K562 (cell line): ENCODE data around the gene UGP2. TPM values are rescaled to one million over a fixed set of nuclear protein-coding genes. Genes with fewer than 3 reads are reported as not detected.

Source experiments
- CBX1 ChIP-seq: sonication (generic); IDR thresholded peaks from 2 replicates; pipeline ENCODE4 v1.6.1; 2016; ENCODE audit warnings: antibody characterized with exemption, low read depth, mild to moderate bottlenecking
- E2F4 ChIP-seq: sonication (generic); formaldehyde crosslinking; IDR thresholded peaks from 2 replicates; pipeline ENCODE4 v1.8.0; 2022; ENCODE audit warnings: mild to moderate bottlenecking, low read depth, missing genetic modification reagents
- E2F8 ChIP-seq: fragments of 450-650 bp; IDR thresholded peaks from 2 replicates; pipeline ENCODE4 v1.7.1; 2018; ENCODE audit warnings: mild to moderate bottlenecking, low read depth; ENCODE audit not compliant: partially characterized antibody
- MLX ChIP-seq, 2 experiments: fragments of 450-650 bp in 1 of 2; sonication (generic) in 1 of 2; formaldehyde crosslinking; conservative IDR thresholded peaks; 2 replicates each; pipeline versions ENCODE4 v1.4.0 to v1.8.1; 2020 to 2022; ENCODE audit warnings: mild to moderate bottlenecking in 1 of 2, missing genetic modification reagents in 1 of 2
- NEUROD1 ChIP-seq: fragments of 150-350 bp; IDR thresholded peaks from 2 replicates; pipeline ENCODE4 v1.6.1; 2014; ENCODE audit warnings: borderline replicate concordance, low read length, low read depth; ENCODE audit not compliant: partially characterized antibody
- PBX2 ChIP-seq, 2 experiments: IDR thresholded peaks in 1 of 2; conservative IDR thresholded peaks in 1 of 2; 2 replicates each; pipeline ENCODE4 v1.6.1; 2016; ENCODE audit warnings: low read depth in 2 of 2, mild to moderate bottlenecking in 1 of 2, missing compliant biosample characterization in 1 of 2, missing genetic modification characterization in 1 of 2, moderate library complexity in 1 of 2
- PHB ChIP-seq: fragments of 250-450 bp; sonication (Bioruptor Pico); IDR thresholded peaks from 2 replicates; pipeline ENCODE4 v1.5.0; 2021
- POLR2H ChIP-seq: IDR thresholded peaks from 2 replicates; pipeline ENCODE4 v1.6.1; 2016; ENCODE audit warnings: missing genetic modification characterization, low read depth, mild to moderate bottlenecking, control low read depth, missing compliant biosample characterization, moderate library complexity
- RNF2 ChIP-seq: sonication (generic); IDR thresholded peaks from 2 replicates; pipeline ENCODE4 v1.6.1; 2016
- SETDB1 ChIP-seq: IDR thresholded peaks from one replicate; pipeline ENCODE4 v1.6.1; 2012; ENCODE audit warnings: low read length, control low read depth, inconsistent platforms
- SRSF9 ChIP-seq: fragments of 200-400 bp; formaldehyde crosslinking; IDR thresholded peaks from 2 replicates; pipeline ENCODE4 v1.6.1; 2017; ENCODE audit warnings: low read depth, low read length, borderline replicate concordance
- TCFL5 ChIP-seq: fragments of 250-450 bp; sonication (Bioruptor Pico); conservative IDR thresholded peaks from 2 replicates; pipeline ENCODE4 v1.6.1; 2021; ENCODE audit warnings: mild to moderate bottlenecking, moderate library complexity, matching md5 sums
- TOE1 ChIP-seq, 2 experiments: fragments of 450-650 bp in 1 of 2; sonication (generic) in 1 of 2; formaldehyde crosslinking in 1 of 2; IDR thresholded peaks; 2 replicates each; pipeline versions ENCODE4 v1.7.1 to v1.8.0; 2016 to 2022; ENCODE audit warnings: borderline replicate concordance in 2 of 2, mild to moderate bottlenecking in 2 of 2, antibody characterized with exemption in 1 of 2, inconsistent platforms in 1 of 2, low read depth in 1 of 2, missing genetic modification reagents in 1 of 2, moderate library complexity in 1 of 2
- TRIM28 ChIP-seq: fragments of 450-650 bp; IDR thresholded peaks from 2 replicates; pipeline ENCODE4 v1.6.1; 2017
- ZC3H11A ChIP-seq: IDR thresholded peaks from 2 replicates; pipeline ENCODE4 v1.6.1; 2012; ENCODE audit warnings: low read depth, low read length, improper control_type of control experiment
- ZFP91 ChIP-seq: sonication (generic); formaldehyde crosslinking; IDR thresholded peaks from 2 replicates; pipeline ENCODE4 v1.8.0; 2022; ENCODE audit warnings: mild to moderate bottlenecking, missing genetic modification reagents
- ZNF253 ChIP-seq: fragments of 250-450 bp; sonication (Bioruptor Pico); conservative IDR thresholded peaks from 2 replicates; pipeline ENCODE4 v1.6.1; 2021; ENCODE audit warnings: mild to moderate bottlenecking
- ZNF507 ChIP-seq: conservative IDR thresholded peaks from 2 replicates; pipeline ENCODE4 v1.6.1; 2017; ENCODE audit warnings: missing genetic modification characterization, missing compliant biosample characterization
- ZNF561 ChIP-seq: fragments of 450-650 bp; formaldehyde crosslinking; conservative IDR thresholded peaks from 2 replicates; pipeline ENCODE4 v1.4.0; 2020; ENCODE audit warnings: mild to moderate bottlenecking, moderate library complexity
- polyA plus RNA-seq, 8 experiments: library from polyadenylated mRNA; depleted of rRNA in 4 of 8; stranded (reverse) in 5 of 8; unstranded in 3 of 8; fragments of >200 nt; fragmentation: Nextera tagmentation in 2 of 8; fragmentation: Illumina TruSeq in 1 of 8; extraction: Ambion mirVana in 2 of 8; extraction: Trizol in 1 of 8; gene quantifications; 2 replicates each; pipeline versions ENCODE4 v1.2.1 to v1.2.3, GENCODE V29; 2011 to 2014; ENCODE audit warnings: inconsistent platforms in 1 of 8, missing spikeins in 1 of 8
- total RNA-seq, 7 experiments: library from RNA; depleted of rRNA in 6 of 7; stranded (reverse); fragments of >200 nt in 6 of 7; fragmentation: Illumina TruSeq in 2 of 7; extraction: Trizol in 2 of 7; gene quantifications; 2 replicates each; pipeline versions ENCODE4 v1.2.1 to v1.2.3, GENCODE V29; 2011 to 2021; ENCODE audit warnings: low replicate concordance in 1 of 7

Gene UGP2
- total and polyA plus RNA-seq, 9 of the 15 experiments (the other 6 are each of a cell fraction or from before 2014, with no cell fraction given): 25.2 to 69.3 (median 58.9) TPM

- TF ChIP-seq PBX2 (CRISPR knock-in tag; IDR thresholded peaks at IDR 0.05; ENCODE audit: low read depth): peak; percentile 99
- peak; percentile 99 for TF ChIP-seq PBX2 (tag; conservative IDR thresholded peaks at IDR 0.05; ENCODE audit: low read depth)
- TF ChIP-seq E2F8: no peak
- TF ChIP-seq SETDB1: no peak
- no peak for TF ChIP-seq E2F4 (CRISPR knock-in tag)
- TF ChIP-seq CBX1: peak; percentile 17; the same call in 1 of the 2 replicates
- TF ChIP-seq NEUROD1: peak; percentile 96
- peak; percentile 95 for TF ChIP-seq POLR2H (tag)
- TF ChIP-seq RNF2: peak; percentile 53; the same call in 1 of the 2 replicates
- TF ChIP-seq TOE1 (IDR thresholded peaks at IDR 0.05; ENCODE audit: borderline replicate concordance): no peak
- no peak for TF ChIP-seq TOE1 (CRISPR knock-in tag; IDR thresholded peaks at IDR 0.05; ENCODE audit: borderline replicate concordance, low read depth)
- TF ChIP-seq SRSF9: no peak
- no peak for TF ChIP-seq ZC3H11A
- TF ChIP-seq ZNF561 (CRISPR knock-in tag): no peak
- no peak; a peak in 1 of 4 replicates for TF ChIP-seq MLX (CRISPR knock-in tag; conservative IDR thresholded peaks at IDR 0.05)
- no peak for TF ChIP-seq TRIM28
- TF ChIP-seq PHB (CRISPR knock-in tag): no peak
- TF ChIP-seq ZNF253 (CRISPR knock-in tag): no peak
- no peak for TF ChIP-seq ZFP91
- no peak for TF ChIP-seq ZNF507 (tag)
- no peak for TF ChIP-seq TCFL5 (CRISPR knock-in tag)
These were observed 877 bp upstream of the UGP2 start (continued) for GRCh38 chr2:63840785-63841253.
